Coronary artery (tissue), 2 donors: ENCODE results near the gene INTS3.
"Not testable (repeated sequence)": the region's sequence is repeated elsewhere in the genome, so short reads cannot be mapped to it uniquely, and the experiment has no call there.

Experiments used
- DNase-seq: peaks from one replicate; pipeline ENCODE4 v3.0.0-alpha.2; 2017; ENCODE audit warnings: low spot score
- H3K27ac ChIP-seq, 2 donors: fragments of 200-600 bp; sonication (generic); one replicate each; pipeline ENCODE4 v1.5.1; 2016 to 2019
- H3K4me3 ChIP-seq: fragments of 200-600 bp; sonication (generic); 2 replicates; pipeline ENCODE4 v1.5.1; 2016; ENCODE audit warnings: mild to moderate bottlenecking, moderate library complexity
- CTCF ChIP-seq: fragments of 200-600 bp; sonication (generic); IDR thresholded peaks from one replicate; pipeline ENCODE4 v1.5.1; 2019; ENCODE audit warnings: antibody characterized with exemption

Gene INTS3

GRCh38 chr1:153760440-153760839 lies 32.6 kb downstream of the INTS3 start:
- H3K4me3 ChIP-seq: no peak overlapping the region
- no peak for TF ChIP-seq CTCF
- DNase-seq: no peak
- H3K27ac ChIP-seq: no peak overlapping the region

- no peak for DNase-seq
- peak overlapping the region in 1 of 2 donors; percentile 47 for H3K27ac ChIP-seq
- TF ChIP-seq CTCF: no peak
- no peak overlapping the region for H3K4me3 ChIP-seq
These were observed 35.7 kb downstream of the INTS3 start for GRCh38 chr1:153763365-153764225.

GRCh38 chr1:153764310-153764709 lies 36.5 kb downstream of the INTS3 start:
- peak overlapping the region in 1 of 2 donors; percentile 47 for H3K27ac ChIP-seq
- no peak for DNase-seq
- no peak for TF ChIP-seq CTCF
- no peak overlapping the region for H3K4me3 ChIP-seq

- not testable (repeated sequence) for H3K27ac ChIP-seq, DNase-seq, H3K4me3 ChIP-seq
These were observed 38.8 kb downstream of the INTS3 start for GRCh38 chr1:153766663-153767062.

- no peak for DNase-seq
- H3K27ac ChIP-seq: no peak overlapping the region
- TF ChIP-seq CTCF: no peak
These were observed 39.7 kb downstream of the INTS3 start for GRCh38 chr1:153767519-153767918.

GRCh38 chr1:153768316-153769181 lies 40.7 kb downstream of the INTS3 start:
- DNase-seq: no peak
- no peak for TF ChIP-seq CTCF
- H3K27ac ChIP-seq: no peak overlapping the region
- no peak overlapping the region for H3K4me3 ChIP-seq

More at GRCh38 chr1:153767519-153767918, 39.7 kb downstream of the INTS3 start:
- no peak overlapping the region for H3K4me3 ChIP-seq

- no peak overlapping the region for H3K4me3 ChIP-seq
- DNase-seq: no peak
- no peak for TF ChIP-seq CTCF
- H3K27ac ChIP-seq: no peak overlapping the region
These were observed 41.4 kb downstream of the INTS3 start for GRCh38 chr1:153769221-153769620.
